GM18867 (cell line): Measurements from ENCODE around the gene FLNB.
"Not testable (repeated sequence)": the region's sequence is repeated elsewhere in the genome, so short reads cannot be mapped to it uniquely, and the experiment has no call there.

Experiments used
- ATAC-seq: cut with Tn5 transposase; IDR thresholded peaks from one replicate; pipeline ENCODE4 v1.9.1; 2021; ENCODE audit warnings: mild to moderate bottlenecking, moderate library complexity; ENCODE audit not compliant: unreplicated experiment

The FLNB gene

GRCh38 chr3:58048301-58048700, 40.1 kb downstream of the FLNB start:
- no peak for ATAC-seq

GRCh38 chr3:58049143-58049785, 41.0 kb downstream of the FLNB start:
- no peak for ATAC-seq

- no peak for ATAC-seq
Measured at GRCh38 chr3:58051196-58051595, 43.0 kb downstream of the FLNB start.

GRCh38 chr3:58051658-58052261, 43.5 kb downstream of the FLNB start:
- ATAC-seq: not testable (repeated sequence)

- no peak for ATAC-seq
Measured at GRCh38 chr3:58052373-58053273, 44.4 kb downstream of the FLNB start.

GRCh38 chr3:58054652-58055051, 46.4 kb downstream of the FLNB start:
- ATAC-seq: no peak

- no peak for ATAC-seq
Measured at GRCh38 chr3:58055314-58055713, 47.1 kb downstream of the FLNB start.

GRCh38 chr3:58055891-58056290, 47.7 kb downstream of the FLNB start:
- not testable (repeated sequence) for ATAC-seq

- no peak for ATAC-seq
Measured at GRCh38 chr3:58058361-58059263, 50.4 kb downstream of the FLNB start.

GRCh38 chr3:58059349-58060321, 51.4 kb downstream of the FLNB start:
- no peak for ATAC-seq

- no peak for ATAC-seq
Measured at GRCh38 chr3:58062472-58062871, 54.2 kb downstream of the FLNB start.

GRCh38 chr3:58063022-58063815, 55.0 kb downstream of the FLNB start:
- no peak for ATAC-seq

GRCh38 chr3:58064923-58065638, 56.9 kb downstream of the FLNB start:
- ATAC-seq: no peak

GRCh38 chr3:58065700-58066167, 57.5 kb downstream of the FLNB start:
- ATAC-seq: no peak

- no peak for ATAC-seq
Measured at GRCh38 chr3:58066842-58067241, 58.6 kb downstream of the FLNB start.

GRCh38 chr3:58068122-58068809, 60.0 kb downstream of the FLNB start:
- ATAC-seq: no peak

GRCh38 chr3:58071480-58071971, 63.3 kb downstream of the FLNB start:
- no peak for ATAC-seq
